Left ventricle myocardium superior (tissue), 1 donor: Measurements from ENCODE around the gene DIP2C. TPM values are rescaled to one million over a fixed set of nuclear protein-coding genes. Genes with fewer than 3 reads are reported as not detected.

Experiments
- ATAC-seq: fragments of 200-7000 bp; cut with Tn5 transposase; one replicate; pipeline ENCODE4 v1.9.1; 2020; ENCODE audit warnings: mild to moderate bottlenecking, moderate library complexity
- DNase-seq: peaks from one replicate; pipeline ENCODE4 v3.0.0-alpha.2; 2020
- intact Hi-C: fragments of 100-400 bp; cut with micrococcal nuclease; formaldehyde crosslinking; loops from one replicate; pipeline ENCODE4 v1.11.0; 2022
- long read RNA-seq: library from polyadenylated mRNA; unstranded; transcript quantifications from one replicate; pipeline ENCODE4 v2.0.0, GENCODE V29; 2021
- total RNA-seq: library from RNA; stranded (reverse); fragmentation: NEBNext Ultra II Directional; extraction: Animal tissue kit (Norgen Biotek cat#: 25700); gene quantifications from one replicate; pipeline ENCODE4 v1.2.1, GENCODE V29; 2021
- donor health status: DM: no; HTN: yes; CAD: no; lungs with severe emphysema.

DIP2C gene, protein sequence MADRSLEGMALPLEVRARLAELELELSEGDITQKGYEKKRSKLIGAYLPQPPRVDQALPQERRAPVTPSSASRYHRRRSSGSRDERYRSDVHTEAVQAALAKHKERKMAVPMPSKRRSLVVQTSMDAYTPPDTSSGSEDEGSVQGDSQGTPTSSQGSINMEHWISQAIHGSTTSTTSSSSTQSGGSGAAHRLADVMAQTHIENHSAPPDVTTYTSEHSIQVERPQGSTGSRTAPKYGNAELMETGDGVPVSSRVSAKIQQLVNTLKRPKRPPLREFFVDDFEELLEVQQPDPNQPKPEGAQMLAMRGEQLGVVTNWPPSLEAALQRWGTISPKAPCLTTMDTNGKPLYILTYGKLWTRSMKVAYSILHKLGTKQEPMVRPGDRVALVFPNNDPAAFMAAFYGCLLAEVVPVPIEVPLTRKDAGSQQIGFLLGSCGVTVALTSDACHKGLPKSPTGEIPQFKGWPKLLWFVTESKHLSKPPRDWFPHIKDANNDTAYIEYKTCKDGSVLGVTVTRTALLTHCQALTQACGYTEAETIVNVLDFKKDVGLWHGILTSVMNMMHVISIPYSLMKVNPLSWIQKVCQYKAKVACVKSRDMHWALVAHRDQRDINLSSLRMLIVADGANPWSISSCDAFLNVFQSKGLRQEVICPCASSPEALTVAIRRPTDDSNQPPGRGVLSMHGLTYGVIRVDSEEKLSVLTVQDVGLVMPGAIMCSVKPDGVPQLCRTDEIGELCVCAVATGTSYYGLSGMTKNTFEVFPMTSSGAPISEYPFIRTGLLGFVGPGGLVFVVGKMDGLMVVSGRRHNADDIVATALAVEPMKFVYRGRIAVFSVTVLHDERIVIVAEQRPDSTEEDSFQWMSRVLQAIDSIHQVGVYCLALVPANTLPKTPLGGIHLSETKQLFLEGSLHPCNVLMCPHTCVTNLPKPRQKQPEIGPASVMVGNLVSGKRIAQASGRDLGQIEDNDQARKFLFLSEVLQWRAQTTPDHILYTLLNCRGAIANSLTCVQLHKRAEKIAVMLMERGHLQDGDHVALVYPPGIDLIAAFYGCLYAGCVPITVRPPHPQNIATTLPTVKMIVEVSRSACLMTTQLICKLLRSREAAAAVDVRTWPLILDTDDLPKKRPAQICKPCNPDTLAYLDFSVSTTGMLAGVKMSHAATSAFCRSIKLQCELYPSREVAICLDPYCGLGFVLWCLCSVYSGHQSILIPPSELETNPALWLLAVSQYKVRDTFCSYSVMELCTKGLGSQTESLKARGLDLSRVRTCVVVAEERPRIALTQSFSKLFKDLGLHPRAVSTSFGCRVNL (N-terminal part only)
- total RNA-seq: 32.6 TPM
- long read RNA-seq, full-length matches to known transcripts: 1 of 23 reads
- long read RNA-seq, partial matches to known transcripts: 11 of 23 reads
- long read RNA-seq, other reads (novel, unspliced or antisense): 11 of 23 reads

DNA sequence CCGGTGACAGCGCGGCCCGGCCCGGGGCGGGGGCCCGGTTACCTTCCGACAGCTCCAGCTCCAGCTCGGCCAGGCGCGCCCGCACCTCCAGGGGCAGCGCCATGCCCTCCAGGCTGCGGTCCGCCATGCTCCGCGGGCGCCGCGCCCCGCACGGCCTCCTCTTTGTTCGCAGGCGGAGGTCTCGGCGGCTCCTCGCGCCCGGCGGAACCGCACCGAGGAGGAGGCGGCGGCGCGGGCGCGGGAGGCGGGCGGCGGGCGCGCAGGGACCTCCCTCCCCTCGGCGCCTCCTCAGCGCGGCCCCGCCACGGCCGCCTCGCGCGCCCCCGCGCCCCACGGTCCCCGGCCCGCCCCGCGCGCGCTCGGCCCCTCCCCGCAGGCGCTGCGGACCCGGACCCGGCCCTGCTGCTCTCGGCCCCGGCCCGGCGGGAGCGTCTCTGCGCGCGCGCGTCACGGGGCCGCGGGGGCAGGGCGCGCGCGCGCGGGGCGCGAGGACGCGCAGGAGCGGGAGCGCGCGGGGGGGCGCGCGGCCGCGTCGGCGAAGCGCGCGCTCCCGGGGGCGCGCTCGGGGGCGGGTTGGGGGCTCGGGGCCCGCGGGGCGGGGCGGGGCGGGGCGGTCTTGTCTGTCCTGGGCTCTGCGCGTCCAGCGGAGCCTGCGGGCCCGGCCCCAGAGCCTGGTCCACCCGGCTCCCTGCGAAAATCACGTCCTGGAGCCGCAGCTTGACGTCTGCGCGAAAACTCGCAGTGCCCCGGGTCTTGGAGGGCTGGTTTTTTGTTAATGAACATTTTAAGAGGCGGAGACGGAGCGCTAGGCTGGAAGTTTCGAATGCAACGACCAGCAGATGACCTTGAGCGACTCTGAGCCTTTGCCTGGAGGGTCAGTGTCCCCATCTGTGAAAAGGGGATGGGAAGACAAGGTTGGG, at the start of gene DIP2C:
Gene DIP2C (minus strand): TSS at position 217 of the 920 bp plus-strand sequence. CDS start 90 bp downstream, at position 127.
- peak; percentile 86 for ATAC-seq
- peak; percentile 90 for DNase-seq
- intact Hi-C loops: no loop called here

DNA sequence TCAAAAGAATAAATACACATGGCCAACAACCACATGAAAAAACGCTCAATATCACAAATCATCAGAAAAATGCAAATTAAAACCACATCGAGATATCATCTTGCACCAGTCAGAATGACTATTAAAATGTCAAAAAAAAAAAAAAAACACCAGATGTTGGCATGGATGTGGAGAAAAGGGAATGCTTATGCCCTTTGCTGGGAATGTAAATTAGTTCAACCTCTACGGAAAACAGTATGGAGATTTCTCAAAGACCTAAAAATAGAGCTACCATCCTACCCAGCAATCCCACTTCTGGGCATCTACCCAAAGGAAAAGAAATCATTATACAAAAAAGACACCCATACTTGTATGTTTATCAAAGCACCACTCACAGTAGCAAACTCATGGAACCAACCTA, 45.0 kb upstream of the DIP2C start:
- intact Hi-C loops: no loop called here

DNA sequence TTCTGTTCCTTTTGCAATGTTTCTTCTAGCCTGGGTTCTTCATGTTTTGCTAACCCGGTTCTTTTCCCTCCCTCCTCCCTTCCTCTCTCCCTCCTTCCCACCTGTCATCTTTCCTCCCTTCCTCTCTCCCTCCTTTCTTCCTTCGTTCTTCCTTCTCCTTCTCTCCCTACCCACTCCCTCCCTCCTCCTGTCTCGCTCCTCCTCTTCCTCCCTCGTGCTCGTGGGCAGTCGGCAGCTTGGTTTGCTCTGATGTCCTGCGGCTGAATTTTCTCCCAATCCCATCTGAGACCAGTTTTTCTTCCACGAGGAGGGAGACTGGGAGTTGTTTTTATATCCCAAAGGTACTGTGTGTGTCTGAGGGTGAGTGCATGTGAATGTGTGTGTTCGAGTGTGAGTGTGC, 43.6 kb upstream of the DIP2C start:
- no peak for DNase-seq
- intact Hi-C loops: no loop called here
- no peak for ATAC-seq

More for the DNA sequence above, 45.0 kb upstream of the DIP2C start:
- no peak for DNase-seq
- no peak for ATAC-seq

DNA sequence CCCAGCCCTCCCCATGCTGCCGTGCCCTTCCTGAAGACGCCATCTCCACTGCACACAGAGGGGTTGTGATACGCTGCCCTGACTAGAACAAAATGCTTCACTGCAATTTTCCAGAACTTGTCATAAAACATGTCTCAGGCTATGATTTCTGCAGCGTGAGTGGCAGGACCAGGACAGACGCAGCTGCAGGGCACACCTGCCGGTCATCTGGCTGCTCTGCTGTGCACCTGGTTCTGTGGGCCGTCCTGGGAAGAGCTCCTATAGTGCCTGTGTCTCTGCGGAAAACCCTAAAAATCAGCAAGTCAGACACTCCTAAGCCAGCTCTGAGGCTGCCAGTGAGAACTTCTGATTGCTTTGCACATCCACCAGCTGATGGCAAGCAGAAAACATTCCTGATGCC, 39.7 kb upstream of the DIP2C start:
- no peak for DNase-seq
- intact Hi-C loops: no loop called here

DNA sequence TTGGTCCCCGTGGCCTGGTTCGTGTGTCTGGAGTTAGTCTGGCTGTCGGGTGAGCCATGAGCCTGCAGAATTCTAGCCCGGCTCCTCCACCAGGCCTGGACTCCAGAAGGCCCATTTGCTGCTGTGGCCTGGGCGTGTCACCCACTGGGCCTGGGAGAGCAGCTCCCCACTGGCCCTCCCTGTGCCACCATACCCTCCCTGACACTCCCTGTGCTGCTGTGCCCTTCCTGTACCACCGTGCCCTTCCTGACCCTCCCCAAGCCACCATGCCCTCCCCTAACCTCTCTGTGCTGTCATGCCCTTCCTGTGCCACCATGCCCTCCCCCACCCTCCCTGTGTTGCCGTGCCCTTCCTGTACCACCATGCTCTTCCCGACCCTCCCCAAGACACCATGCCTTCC, 39.1 kb upstream of the DIP2C start:
- intact Hi-C loops: no loop called here
- no peak for ATAC-seq
- DNase-seq: no peak

More for the DNA sequence above, 39.7 kb upstream of the DIP2C start:
- no peak for ATAC-seq

DNA sequence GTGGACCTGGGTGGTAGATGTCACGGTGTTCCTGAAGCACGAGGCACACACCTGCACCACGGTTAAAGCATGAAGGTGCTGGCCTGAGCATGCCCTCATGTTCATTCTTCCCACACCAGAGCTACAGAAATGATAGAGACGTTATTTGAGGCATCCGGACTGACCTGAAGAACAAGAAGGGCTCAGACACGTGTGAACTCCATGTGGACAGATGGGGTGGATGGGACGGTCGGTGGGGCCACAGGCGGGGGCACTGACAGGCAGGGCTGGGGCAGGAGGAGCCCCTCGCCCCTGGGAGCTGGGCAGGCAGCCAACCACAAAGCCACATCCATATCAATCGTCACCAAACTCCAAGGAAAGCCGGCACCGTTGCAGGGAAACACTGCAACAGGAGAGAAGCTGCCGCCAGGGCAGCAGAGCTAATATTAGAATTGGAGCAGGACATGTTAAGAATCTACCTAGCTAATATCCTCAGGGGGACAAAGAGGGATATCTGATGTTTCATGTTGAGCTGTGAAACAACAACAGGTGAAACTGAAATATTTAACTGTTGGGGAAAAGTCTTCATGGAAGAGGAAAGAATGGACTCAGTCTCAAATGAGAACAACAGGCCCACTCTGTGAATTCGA, 37.8 kb upstream of the DIP2C start:
- DNase-seq (no peak), ATAC-seq (no peak)
- intact Hi-C loops: no loop called here

DNA sequence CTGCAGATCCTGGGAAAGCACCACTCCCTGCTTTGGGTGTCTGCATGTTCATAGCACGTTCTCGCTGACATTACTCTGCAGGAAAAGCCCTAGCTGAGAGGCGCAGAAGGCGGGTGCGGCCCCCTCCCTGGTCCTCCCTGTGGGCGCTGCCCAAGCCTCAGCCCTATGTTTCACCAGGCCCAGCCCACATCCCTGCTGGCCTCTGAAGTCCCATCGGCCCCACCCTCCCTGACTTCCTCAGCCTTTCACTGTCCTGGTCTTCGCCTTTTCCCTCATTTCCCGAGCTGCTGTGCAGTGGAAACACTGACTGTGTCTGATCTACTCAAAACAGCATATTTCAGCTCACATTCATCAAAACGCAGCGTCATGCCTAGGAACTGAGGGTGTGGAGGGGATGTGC, 36.3 kb upstream of the DIP2C start:
- ATAC-seq (no peak), DNase-seq (no peak)
- intact Hi-C loops: no loop called here

DNA sequence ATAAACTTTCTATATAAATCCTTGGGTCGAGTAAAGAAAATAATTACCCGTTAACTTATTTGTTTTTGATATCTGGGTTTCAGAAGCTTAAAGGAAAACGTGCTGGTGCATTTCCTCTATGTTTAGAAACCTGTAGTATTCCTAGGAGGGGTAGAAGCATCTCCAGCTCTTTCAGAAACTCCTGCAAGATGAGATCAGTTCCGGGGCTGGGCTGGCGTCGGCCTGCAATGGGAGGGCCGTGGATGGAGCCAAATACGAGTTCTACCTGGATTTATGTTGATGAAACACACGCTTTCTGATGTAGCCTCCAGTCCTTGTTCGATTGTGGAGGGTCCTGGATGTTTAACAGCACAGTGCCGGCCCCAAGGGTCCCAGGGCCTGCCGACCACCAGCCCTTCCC, 35.8 kb upstream of the DIP2C start:
- intact Hi-C loops: no loop called here
- no peak for DNase-seq
- no peak for ATAC-seq

DNA sequence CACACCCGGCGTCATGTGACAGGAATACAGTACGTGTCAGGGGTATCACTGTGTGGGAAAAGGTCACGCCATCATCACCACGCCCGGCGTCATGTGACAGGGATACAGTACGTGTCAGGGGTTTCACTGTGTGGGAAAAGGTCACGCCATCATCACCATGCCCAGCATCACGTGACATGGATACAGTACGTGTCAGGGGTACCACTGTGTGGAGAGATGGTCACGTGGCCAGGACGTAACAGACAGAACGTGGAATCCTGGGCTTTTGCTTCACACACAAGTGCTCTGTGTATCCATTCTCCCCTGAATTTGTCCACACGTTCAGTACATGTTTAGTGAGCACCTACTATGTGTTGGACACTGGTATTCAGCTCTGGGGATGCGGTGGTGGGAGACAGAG, 34.5 kb upstream of the DIP2C start:
- DNase-seq: no peak
- intact Hi-C loops: no loop called here
- no peak for ATAC-seq

DNA sequence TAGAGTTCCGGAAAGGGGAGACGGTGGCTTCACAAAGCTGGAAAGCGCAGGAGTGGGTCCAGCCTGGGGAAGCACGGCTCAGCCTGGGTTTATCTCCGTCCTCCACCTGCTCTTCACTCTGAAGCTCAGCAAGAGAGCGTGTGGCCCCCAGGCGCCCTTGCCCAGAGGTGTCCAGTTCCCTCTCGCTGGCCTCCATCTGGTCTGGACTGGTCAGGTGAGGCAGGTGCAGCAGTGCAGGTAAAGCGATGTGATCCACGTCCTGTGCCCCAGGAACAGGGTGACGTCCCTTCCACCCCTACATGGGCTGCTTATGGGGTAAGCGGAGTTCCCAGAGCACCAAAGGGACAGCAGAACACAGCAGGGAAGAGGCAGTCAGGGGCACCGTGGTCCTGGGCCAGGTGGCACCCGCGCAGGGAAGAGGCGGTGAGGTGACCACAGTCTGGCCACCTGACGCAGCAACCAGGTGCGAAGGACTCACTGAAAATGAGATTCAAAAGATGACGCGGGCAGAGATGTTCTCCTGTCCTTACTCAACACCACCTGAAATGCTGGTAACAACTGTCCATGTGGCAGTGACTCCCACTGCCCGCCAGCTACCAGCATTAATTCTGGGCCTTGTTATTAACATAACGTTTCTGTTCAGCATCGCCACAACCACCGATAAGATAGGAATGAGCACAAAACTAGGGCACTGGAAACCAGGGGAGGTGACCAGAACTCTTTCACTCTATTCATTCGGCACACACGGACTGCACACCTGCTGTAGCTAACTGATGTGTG, 33.0 kb upstream of the DIP2C start:
- ATAC-seq (no peak), DNase-seq (no peak)
- intact Hi-C loops: no loop called here

DNA sequence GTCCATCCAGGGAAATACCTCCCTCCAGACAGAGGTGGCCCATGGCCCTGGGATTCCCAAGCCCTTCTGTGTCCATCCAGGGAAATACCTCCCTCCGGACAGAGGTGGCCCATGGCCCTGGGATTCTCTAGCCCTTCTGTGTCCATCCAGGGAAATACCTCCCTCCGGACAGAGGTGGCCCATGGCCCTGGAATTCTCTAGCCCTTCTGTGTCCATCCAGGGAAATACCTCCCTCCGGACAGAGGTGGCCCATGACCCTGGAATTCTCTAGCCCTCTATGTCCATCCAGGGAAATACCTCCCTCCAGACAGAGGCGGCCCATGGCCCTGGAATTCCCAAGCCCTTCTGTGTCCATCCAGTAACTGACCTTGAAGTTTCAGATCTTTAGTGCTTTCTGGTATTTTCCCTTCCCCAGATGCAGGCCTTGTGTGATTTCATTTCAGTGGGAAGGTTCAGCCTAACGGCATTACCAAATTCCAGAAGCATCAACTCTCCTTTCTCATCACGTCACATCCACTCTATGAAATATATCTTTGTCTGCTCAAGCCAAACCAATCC, 28.8 kb upstream of the DIP2C start:
- DNase-seq (no peak), ATAC-seq (no peak)
- intact Hi-C loops: no loop called here

DNA sequence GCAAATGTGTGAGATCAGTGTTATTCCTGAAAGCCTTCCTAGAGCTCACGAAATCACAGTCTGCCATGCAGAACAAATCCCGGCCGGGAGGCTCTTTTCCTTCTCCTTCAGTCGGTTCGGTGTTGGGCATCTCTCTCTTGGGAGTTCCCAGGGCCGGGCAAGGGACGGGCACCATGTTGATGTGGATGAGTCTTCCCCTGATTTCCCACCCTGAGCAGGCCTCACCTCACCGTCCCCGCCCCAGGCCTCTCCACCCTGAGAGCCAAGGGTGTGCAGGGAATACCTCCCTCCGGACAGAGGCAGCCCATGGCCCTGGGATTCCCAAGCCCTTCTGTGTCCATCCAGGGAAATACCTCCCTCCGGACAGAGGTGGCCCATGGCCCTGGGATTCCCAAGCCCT, 28.0 kb upstream of the DIP2C start:
- ATAC-seq (no peak), DNase-seq (no peak)
- intact Hi-C loops: no loop called here

DNA sequence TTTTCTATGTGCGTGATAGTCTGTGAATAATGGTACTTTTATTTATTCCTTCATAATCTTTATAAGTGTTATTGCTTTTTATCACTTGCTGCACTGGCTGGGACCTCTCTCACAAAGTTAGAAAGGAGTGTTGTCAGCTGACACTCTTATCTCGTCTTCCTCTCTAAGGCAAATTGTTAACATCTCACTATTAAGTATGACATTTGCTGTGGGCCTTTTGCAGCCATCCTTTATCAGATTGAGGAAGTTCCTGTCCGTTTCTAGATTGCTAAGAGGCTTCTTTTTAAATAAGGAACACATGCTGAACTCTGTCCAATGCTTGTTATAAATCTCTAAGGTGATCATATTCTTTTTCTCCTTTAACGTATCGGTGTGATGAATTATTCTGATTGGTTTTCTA, 27.4 kb upstream of the DIP2C start:
- no peak for ATAC-seq
- intact Hi-C loops: no loop called here

DNA sequence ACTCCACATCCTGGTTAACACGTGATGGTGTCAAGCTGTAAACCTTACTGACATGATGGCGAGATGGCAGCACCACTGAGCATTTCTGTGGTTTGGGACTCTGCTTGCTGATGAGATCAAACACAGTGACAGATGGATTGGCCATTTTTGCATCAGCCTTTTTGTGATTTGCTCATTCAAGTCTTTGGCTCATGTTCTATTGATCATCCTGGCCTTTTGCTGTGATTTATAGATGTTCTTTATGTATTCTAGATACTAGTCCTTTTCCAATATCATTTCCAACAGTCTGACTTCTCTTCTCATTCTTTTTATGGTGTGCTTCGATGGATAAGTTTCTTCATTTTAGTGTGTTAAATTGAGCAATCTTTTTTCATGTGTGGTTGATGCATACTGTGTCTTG, 24.7 kb upstream of the DIP2C start:
- no peak for DNase-seq
- ATAC-seq: no peak
- intact Hi-C loops: no loop called here

More for the DNA sequence above, 27.4 kb upstream of the DIP2C start:
- no peak for DNase-seq

DNA sequence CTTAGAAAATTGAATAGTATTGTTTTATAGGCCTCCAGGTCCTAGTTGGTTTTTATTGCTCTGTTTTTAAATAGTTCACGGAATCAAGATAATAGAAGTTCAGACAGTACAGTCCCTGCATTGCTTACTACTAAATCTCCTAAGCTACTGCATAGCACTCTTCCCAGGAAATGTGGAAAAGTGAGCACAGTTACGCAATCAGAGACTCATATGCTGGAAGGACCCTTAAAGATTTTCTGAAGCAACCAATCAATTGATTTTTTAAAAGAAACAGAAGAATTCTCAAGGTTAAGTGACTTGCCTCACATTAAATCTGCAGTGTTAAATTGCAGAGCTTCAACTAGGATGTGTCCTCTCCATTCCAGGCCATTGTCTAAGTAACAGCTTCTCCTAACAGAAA, 23.1 kb upstream of the DIP2C start:
- intact Hi-C loops: no loop called here
- DNase-seq (no peak), ATAC-seq (no peak)

DNA sequence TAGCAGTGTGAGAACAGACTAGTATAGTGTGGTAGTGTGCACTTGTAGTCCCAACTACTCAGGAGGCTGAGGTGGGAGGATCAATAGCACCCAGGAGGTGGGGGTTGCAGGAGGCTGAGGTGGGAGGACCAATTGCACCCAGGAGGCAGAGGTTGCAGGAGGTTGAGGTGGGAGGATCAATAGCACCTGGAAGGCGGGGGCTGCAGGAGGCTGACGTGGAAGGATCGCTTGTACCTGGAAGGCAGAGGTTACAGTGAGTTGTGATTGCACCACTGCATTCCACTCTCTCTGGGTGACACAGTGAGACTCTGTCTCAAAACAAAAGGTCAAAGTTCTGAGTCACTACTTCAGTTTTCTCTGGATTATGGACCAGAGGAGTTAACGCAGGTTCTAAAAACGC, 22.6 kb upstream of the DIP2C start:
- DNase-seq (no peak), ATAC-seq (no peak)
- intact Hi-C loops: no loop called here

DNA sequence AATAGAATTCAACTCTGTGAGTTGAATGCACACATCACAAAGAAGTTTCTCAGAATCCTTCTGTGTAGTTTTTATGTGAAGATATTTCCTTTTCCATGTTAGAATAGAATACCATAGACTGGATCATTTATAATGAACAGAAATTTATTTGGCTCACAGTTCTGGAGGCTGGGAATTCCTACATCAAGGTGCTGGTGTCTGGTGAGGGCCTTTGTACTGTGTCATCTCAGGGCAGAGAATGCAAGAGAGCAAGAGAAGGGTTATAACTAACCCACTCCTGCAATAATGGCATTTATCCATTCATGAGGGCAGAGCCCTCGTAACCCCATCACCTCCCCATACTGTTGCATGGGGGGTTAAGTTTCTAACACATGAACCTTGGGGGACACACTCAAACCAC, 18.4 kb upstream of the DIP2C start:
- intact Hi-C loops: no loop called here
- ATAC-seq: no peak
- DNase-seq: no peak
